Upper lobe of left lung (tissue), 6 donors: ENCODE measurements around the gene COX6A1. TPM values are rescaled to one million over a fixed set of nuclear protein-coding genes. Genes with fewer than 3 reads are reported as not detected.

ENCODE experiments used
- ATAC-seq, 2 donors: fragments of 200-7000 bp; cut with Tn5 transposase; one replicate each; pipeline ENCODE4 v1.9.1; 2022; ENCODE audit warnings: mild to moderate bottlenecking in 2 of 2, moderate library complexity in 2 of 2; ENCODE audit not compliant: low FRiP score in 2 of 2
- DNase-seq, 2 donors: peaks; one replicate each; pipeline ENCODE4 v3.0.0-alpha.2; 2019 to 2020
- H3K27ac ChIP-seq, 4 donors: fragments of 200-600 bp; sonication (generic); one replicate each; pipeline ENCODE4 v1.5.1; 2016 to 2019
- H3K27me3 ChIP-seq, 4 donors: fragments of 200-600 bp; sonication (generic); one replicate each; pipeline ENCODE4 v1.5.1; 2017 to 2019
- H3K36me3 ChIP-seq, 4 donors: fragments of 200-600 bp; sonication (generic); one replicate each; pipeline ENCODE4 v1.5.1; 2016 to 2019
- H3K4me1 ChIP-seq, 4 donors: fragments of 200-600 bp; sonication (generic); one replicate each; pipeline ENCODE4 v1.5.1; 2018 to 2019
- H3K4me3 ChIP-seq, 4 donors: fragments of 200-600 bp; sonication (generic); one replicate each; pipeline ENCODE4 v1.5.1; 2017 to 2019; ENCODE audit warnings: mild to moderate bottlenecking in 2 of 4, moderate library complexity in 1 of 4
- H3K9me3 ChIP-seq, 4 donors: fragments of 200-600 bp; sonication (generic); one replicate each; pipeline ENCODE4 v1.5.1; 2018 to 2019
- EP300 ChIP-seq, 4 donors: sonication (generic); formaldehyde crosslinking; IDR thresholded peaks; one replicate each; pipeline ENCODE4 v1.5.1; 2017; ENCODE audit warnings: antibody characterized with exemption in 4 of 4, control low read depth in 2 of 4
- POLR2A ChIP-seq, 4 donors: fragments of 450-650 bp; IDR thresholded peaks; one replicate each; pipeline ENCODE4 v1.5.1; 2016 to 2017; ENCODE audit warnings: antibody characterized with exemption in 4 of 4, mild to moderate bottlenecking in 2 of 4
- POLR2AphosphoS5 ChIP-seq, 2 donors: sonication (generic); formaldehyde crosslinking; IDR thresholded peaks; one replicate each; pipeline ENCODE4 v1.5.1; 2017; ENCODE audit warnings: antibody characterized with exemption in 2 of 2
- WGBS, 2 donors: methylation state at CpG; one replicate each; pipeline ENCODE4 v1.1.5; 2017 to 2018; 5-methylcytosine and 5-hydroxymethylcytosine counted together
- total RNA-seq, 6 donors: library from RNA; depleted of rRNA in 4 of 6; stranded (reverse); fragments of >200 nt in 4 of 6; gene quantifications; one replicate each; pipeline versions ENCODE4 v1.1.0 to v1.2.1, GENCODE V29; 2016 to 2021
- TF ChIP-seq, protein P1 (sequence below), 6 experiments: fragments of 450-650 bp in 4 of 6; fragments of 200-600 bp in 2 of 6; sonication (generic) in 2 of 6; IDR thresholded peaks; one replicate each; pipeline ENCODE4 v1.5.1; 2016 to 2019; ENCODE audit warnings: antibody characterized with exemption in 6 of 6
- donor health status: DM: no; HTN: no; CAD: no; lungs with moderate emphysema.
- donor health status: DM: no; HTN: yes; CAD: no; lungs with severe emphysema.

Gene COX6A1
- total RNA-seq = 100 to 1,000 TPM; 131 to 733 (median 324) TPM

DNA sequence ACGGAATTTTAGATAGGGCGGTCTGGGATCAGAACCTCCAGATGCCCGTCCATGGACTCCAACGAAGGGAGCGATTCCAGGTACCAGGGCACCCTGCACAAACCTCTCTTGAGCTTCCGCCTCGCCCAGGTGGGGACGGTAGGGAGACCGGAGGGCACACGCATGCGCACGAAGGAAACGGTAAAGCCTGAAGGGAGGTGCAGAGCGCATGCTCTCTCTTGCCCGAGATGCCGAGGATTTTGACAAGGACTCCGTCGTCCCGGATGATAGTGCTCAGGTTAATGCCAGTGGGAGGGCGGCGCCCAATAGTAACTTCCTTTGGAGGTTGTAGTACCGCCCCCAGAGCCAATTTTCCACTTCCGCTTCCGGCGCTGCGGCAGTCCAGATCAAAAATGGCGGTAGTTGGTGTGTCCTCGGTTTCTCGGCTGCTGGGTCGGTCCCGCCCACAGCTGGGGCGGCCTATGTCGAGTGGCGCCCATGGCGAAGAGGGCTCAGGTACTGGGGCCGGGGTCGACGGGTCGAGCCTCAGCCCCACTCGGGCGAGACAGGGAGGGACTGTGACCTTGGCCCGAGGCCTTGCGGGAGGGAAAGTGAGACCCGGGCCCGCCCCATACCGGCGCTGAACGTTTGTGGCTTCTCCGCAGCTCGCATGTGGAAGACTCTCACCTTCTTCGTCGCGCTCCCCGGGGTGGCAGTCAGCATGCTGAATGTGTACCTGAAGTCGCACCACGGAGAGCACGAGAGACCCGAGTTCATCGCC, at the start of gene COX6A1:
COX6A1 (plus strand) TSS at position 379 of the 760 bp plus-strand sequence; CDS start at position 393, 14 bp downstream.
- Histone ChIP-seq H3K9me3 (no peaks in the 10 kb centered on the region), H3K36me3 (peaks cover 4 to 30% (median 15%) of the 10 kb centered on the region in 4 donors), H3K27me3 (no peaks in the 10 kb centered on the region), H3K27ac (peak within 1 kb of the TSS; percentile 67 to 92 (median 82)), H3K4me3 (peak within 1 kb of the TSS; percentile 63 to 92 (median 82)), H3K4me1 (peaks cover 16 to 19% (median 17%) of the 10 kb centered on the region in 4 donors)
- DNase-seq (peak; percentile 90 to 98), ATAC-seq (peak; percentile 97 to 98)
- WGBS, 2 donors = 1% methylated on average over 25 to 58 of the region's 59 CpGs
- TF ChIP-seq POLR2AphosphoS5 (IDR thresholded peaks at IDR 0.05) (peak; percentile 78 to 88), EP300 (IDR thresholded peaks at IDR 0.05) (no peak), POLR2A (IDR thresholded peaks at IDR 0.05) (peak in 3 of 4 donors; percentile 48 to 70 (median 50))
- TF ChIP-seq, protein P1, sequence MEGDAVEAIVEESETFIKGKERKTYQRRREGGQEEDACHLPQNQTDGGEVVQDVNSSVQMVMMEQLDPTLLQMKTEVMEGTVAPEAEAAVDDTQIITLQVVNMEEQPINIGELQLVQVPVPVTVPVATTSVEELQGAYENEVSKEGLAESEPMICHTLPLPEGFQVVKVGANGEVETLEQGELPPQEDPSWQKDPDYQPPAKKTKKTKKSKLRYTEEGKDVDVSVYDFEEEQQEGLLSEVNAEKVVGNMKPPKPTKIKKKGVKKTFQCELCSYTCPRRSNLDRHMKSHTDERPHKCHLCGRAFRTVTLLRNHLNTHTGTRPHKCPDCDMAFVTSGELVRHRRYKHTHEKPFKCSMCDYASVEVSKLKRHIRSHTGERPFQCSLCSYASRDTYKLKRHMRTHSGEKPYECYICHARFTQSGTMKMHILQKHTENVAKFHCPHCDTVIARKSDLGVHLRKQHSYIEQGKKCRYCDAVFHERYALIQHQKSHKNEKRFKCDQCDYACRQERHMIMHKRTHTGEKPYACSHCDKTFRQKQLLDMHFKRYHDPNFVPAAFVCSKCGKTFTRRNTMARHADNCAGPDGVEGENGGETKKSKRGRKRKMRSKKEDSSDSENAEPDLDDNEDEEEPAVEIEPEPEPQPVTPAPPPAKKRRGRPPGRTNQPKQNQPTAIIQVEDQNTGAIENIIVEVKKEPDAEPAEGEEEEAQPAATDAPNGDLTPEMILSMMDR (IDR thresholded peaks at IDR 0.05) = peak in 3 of 6 experiments; percentile 15 to 37 (median 30)

DNA sequence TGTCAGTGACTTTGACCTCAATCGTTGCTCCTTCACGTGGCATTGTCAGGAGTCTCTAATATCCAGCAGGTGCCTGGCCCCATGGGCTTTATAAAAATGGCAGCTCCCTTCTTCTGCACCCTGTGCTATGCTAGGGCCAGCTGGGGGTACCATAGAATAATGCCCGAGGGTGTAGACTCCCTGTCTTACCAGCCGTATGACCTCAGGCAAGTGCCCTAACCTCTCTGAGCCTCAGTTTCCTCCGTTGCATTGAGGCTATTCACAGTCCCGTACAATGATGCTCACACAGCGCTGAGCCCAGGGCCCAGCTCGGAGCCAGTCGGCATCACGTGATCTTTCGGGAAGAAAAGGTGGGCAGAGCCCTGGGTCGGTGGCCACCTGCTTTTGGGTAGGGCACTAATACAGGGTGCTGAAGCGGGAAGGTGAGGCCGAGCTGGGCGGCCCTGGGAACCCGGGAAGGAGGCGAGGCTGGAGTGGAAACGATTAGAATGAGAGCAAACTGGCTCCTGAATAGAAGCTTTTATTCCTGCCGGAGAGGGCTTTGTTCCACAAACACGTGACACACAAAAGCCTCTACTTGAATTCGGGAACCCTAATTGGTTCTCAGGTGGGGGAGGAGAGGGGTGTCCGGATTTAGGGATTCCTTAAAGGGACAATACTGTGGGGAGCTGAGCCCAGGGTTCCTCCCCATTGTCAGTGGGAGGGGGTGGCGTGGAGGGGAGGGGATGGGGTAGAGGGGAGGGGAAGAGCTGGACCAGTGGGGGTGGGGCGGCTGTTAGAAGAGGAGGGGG, 49.0 kb upstream of the COX6A1 start:
- no peaks in the 10 kb centered on the region for H3K9me3 ChIP-seq
- no peak for TF ChIP-seq EP300 (IDR thresholded peaks at IDR 0.05)
- TF ChIP-seq, protein P1 (IDR thresholded peaks at IDR 0.05) = no peak
- TF ChIP-seq POLR2AphosphoS5 (IDR thresholded peaks at IDR 0.05) = no peak
- TF ChIP-seq POLR2A (IDR thresholded peaks at IDR 0.05) = no peak
- H3K4me1 ChIP-seq = no peaks in the 10 kb centered on the region
- H3K27me3 ChIP-seq = no peaks in the 10 kb centered on the region
- peak; percentile 23 to 52 for DNase-seq
- no peak overlapping the region for H3K27ac ChIP-seq
- WGBS, 2 donors = 12% methylated on average over 24 of the region's 24 CpGs
- peak in 1 of 2 donors; percentile 8 for ATAC-seq
- H3K4me3 ChIP-seq = peak overlapping the region in 3 of 4 donors; percentile 3 to 19 (median 13)
- no peaks in the 10 kb centered on the region for H3K36me3 ChIP-seq

DNA sequence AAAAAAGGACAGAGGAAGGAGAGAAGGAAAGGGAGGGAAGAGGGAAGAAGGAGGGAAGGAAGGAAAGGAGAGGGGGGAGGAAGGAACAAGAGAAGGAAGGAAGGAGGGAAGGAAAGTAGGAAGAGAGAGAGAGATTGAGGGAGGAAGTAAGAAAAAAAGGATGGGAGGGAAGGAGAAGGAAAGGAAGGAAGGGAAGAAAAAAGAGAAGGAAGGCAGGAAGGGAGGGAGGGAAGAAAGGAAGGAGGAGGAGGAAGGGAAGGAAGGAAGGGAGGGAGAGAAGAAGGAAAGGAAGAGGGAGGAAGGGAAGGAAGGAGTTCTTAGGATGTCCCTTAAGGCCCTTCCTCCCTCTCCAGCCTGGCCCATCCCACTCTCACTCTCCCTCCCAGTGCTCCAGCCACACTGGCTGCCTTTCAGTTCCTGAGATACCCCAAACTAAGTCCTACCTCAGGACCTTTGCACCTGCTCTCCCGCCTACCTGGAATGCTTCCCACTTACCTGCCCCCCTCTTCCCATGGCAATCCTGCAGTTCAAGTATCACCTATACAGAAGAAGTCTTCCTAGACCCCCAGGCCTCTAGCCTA, 47.3 kb upstream of the COX6A1 start:
- Histone ChIP-seq H3K27ac (no peak overlapping the region), H3K4me3 (no peak overlapping the region), H3K9me3 (no peaks in the 10 kb centered on the region), H3K4me1 (no peaks in the 10 kb centered on the region), H3K36me3 (no peaks in the 10 kb centered on the region), H3K27me3 (no peaks in the 10 kb centered on the region)
- 80 to 100% methylated on average over 1 of the region's 1 CpG for WGBS, 2 donors
- ATAC-seq = no peak
- DNase-seq = no peak
- TF ChIP-seq, protein P1 (IDR thresholded peaks at IDR 0.05) = no peak
- TF ChIP-seq POLR2AphosphoS5 (IDR thresholded peaks at IDR 0.05) (no peak), EP300 (IDR thresholded peaks at IDR 0.05) (no peak), POLR2A (IDR thresholded peaks at IDR 0.05) (no peak)

DNA sequence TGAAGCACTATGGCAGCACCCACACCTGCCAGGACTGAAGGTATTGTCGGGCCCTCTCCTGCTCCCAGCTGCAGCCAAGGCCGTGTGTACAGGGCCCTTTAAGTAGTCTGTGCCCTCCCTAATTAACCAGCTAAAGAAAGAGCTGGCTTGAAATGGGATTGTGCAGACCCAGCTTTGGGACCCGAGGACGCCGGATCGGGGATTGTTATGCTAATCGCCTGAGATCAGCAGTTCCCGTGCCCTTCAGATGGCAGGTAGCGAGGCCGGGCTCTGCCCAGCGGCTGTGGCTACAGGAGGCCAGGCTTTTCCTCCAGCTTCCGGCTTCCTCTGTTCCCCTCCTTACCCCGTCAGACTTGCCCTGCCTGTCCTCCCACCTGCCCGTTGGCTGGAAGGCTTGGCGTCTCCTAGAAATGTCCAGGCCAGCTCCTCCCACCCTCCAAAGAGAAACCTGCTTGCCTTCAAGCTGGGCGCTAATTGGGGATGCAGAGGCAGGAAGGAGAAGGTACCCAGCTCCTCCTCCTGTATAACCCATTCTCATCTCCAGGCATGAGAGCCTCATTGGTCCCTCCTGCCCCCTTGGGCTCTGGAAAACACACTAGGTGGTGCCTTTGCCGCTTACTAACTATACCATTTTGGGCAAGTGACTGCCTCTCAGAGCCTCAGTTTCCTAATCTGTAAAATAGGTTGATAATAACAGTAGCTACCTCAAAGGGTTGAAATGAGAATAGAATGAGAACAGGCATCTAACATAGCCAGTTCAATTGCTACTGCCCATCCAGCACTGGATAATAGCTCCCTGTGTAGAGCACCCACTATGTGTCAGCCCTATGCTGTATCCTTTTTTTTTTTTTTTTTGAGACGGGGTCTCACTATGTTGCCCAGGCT, 43.2 kb upstream of the COX6A1 start:
- peak overlapping the region in 3 of 4 donors; percentile 58 to 70 (median 58) for H3K27ac ChIP-seq
- H3K4me3 ChIP-seq = no peak overlapping the region
- H3K9me3 ChIP-seq = no peaks in the 10 kb centered on the region
- peak in 1 of 2 donors; percentile 20 for TF ChIP-seq POLR2AphosphoS5 (IDR thresholded peaks at IDR 0.05)
- TF ChIP-seq EP300 (IDR thresholded peaks at IDR 0.05) = no peak
- TF ChIP-seq POLR2A (IDR thresholded peaks at IDR 0.05) = peak in 1 of 4 donors; percentile 56
- ATAC-seq (peak; percentile 43 to 85), DNase-seq (peak; percentile 67 to 84)
- no peaks in the 10 kb centered on the region for H3K4me1 ChIP-seq
- WGBS, 2 donors = 25 to 32% methylated on average over 18 of the region's 18 CpGs
- H3K36me3 ChIP-seq = no peaks in the 10 kb centered on the region
- no peaks in the 10 kb centered on the region for H3K27me3 ChIP-seq
